M059J (cell line): ENCODE measurements around the gene NYNRIN. TPM values are rescaled to one million over a fixed set of nuclear protein-coding genes. Genes with fewer than 3 reads are reported as not detected.

Experiments
- DNase-seq: peaks from one replicate; pipeline ENCODE4 v3.0.0-alpha.2; 2012; ENCODE audit warnings: low read depth
- total RNA-seq: library from RNA; depleted of rRNA; stranded (reverse); fragments of >200 nt; shearing (Covaris generic); gene quantifications from 2 replicates; pipeline ENCODE4 v1.2.3, GENCODE V29; 2014; rRNA removed

The NYNRIN gene
- total RNA-seq, 1 experiment from 2014 or later: not detected

DNA sequence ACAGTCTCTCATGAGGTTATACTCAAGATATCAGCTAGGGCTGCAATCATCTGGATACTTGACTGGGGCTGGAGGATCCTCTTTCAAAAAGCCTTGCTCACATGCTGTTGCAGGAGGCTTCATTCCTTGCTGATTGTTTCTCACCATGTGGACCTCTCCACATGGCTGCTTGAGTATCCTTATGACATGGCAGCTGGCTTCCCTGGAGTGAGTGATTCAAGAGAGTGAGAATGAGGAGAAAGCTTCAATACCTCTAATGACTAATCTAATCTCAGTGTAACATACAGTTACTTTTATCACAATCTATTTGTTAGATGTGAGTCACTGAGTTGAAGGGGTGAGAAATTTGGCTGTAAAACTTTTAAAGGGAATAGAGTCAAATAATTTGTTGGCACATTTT, 58.2 kb downstream of the NYNRIN start:
- DNase-seq: no peak

DNA sequence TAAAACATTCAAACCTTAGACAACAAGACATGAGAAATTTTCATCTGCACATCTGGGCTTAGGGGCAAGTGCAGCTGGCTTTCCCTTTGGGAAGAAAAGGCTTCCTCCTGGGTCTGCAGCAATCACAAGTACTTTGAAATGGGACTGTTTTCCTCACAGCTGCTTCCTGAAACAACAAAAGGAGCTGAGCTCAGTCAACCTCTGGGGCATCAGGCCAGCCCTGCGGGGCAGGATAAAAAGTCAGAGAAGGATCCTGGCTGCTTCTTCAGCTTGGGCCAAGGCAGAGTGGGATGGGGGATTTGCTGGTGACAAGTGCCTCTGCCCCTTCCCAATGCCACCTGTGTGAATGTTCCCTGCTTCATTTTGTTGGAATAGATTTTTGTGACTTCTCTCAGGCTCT, 59.9 kb downstream of the NYNRIN start:
- DNase-seq: no peak

DNA sequence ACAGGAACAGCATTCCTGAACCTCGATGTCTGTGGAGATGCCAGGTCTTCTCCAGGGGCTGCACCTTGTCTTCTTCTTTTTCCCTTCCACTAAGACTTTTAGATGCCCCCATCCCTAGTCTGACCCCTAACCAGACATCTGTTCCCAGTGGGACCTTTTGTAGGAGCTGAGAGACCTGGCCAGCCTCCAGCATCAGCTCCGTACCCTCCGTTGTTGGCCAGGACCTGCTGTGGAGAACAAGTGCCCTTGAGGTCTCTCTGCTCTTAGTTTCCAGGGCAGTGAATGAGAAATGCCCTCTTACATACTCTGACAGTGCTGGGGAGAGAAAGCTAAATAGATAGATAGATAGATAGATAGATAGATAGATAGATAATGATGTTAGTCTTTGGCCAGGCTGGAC, 60.5 kb downstream of the NYNRIN start:
- DNase-seq: no peak

DNA sequence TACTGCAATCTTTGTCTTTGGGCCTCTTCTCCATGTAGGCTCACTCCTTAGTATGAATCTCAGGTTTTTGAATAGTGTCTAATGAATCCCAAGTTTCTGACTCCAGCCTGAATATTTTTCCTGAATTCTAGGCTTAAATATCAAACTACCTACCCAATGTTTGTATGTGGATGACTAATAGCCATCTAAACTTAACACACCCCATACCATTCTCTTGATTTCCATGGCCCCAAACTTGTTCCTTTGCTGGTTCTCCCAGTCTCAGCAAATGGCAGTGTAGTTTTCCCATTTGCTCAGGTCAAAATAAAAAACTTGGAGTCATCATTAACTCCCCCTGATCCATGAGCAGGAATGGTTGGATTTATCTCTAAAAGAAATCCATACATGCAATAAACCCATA, 62.5 kb downstream of the NYNRIN start:
- no peak for DNase-seq

DNA sequence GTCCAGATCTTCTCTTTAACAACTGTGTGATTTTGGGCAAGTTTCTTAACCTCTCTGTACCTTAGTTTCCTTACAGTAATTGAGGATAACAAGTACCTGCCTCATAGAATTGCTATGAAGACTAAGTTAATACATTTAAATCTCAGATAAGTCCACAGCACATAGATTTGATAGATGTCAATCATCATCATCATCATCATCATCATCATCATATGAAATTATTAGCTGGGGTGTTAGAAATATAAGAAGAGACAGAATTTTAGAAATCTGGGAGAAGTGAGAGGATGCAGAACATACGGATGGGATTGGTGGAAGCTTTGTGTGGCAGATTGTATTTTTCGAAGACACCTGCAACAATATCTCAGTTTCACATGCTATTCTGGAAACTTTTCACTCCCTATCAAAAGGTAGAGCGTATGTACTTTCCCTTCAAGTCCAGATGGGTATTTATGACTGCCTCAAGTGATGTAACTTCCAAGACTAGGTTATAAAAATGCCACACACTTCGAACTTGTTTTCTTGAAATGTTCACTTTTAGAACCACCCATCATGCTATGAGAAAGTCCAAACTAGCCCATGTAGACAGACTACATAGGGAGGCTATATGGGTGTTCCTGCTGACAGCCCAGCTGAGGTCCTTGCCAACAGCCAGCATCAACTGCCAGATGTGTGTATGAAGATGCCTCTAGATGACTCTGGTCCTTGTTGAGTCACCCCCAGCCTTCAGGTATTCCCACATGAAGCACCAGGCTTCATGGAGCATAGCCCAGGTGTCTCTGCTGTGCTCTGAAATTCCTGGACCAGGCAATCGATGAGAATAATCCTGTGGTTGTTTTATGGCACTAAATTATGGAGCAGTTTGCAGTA, 64.4 kb downstream of the NYNRIN start:
- DNase-seq: no peak

DNA sequence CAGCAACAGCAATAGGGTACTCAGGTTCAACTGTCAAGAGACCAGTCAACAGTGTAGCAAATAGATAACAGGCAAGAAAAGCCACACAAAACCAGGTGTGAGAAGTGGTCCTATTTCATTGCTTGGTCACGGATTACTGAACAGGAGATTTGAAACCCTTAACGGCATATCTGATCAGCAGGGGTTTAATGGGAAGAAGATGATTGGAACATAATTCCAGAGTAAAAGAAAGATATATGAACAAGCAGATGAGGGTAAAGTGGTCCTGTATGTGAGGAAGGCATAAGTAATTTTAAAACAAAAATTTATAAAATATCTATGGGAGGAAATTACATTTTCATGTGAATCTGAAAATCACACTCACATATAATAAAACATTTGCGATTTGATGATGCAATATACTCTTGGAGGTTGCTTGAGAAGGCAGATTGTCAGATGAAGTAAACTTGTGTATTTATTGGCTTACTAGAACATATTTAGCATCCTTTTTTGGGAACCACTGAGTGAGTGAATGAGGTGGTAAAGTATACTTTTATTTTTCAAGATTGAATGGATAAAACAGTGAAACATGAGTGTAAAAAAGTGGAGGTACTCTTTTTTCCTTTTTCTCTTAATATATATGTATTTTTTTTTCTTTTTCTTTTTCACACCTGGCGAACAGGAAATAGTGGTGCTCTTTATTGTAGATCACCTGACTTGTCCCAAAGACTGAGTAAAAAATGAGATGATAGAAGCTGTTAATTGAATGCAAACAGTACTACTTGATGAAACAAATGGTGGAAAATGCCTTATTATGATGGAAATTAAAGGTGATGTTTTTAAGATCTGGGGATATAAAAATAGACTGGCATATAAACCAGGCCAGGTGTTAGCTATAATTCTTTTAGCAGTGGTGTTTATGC, 65.3 kb downstream of the NYNRIN start:
- DNase-seq: no peak

DNA sequence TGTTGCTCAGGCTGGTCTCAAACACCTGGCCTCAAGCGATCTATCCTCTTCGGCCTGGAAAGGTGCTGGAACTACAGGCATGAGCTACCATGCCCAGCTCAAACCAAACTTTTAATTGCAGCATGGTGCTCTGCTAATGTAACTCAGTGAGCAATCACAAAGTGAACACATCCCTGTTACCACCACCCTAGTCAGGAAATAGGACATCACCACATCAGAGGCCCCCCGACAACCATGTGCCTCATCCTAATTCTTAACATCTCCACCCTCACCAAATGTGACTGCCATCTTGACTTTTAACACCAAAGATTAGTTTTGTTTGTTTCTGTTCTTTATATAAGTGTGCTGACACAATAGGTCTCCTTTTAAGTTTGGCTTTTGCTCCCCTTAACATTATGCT, 66.6 kb downstream of the NYNRIN start:
- no peak for DNase-seq

DNA sequence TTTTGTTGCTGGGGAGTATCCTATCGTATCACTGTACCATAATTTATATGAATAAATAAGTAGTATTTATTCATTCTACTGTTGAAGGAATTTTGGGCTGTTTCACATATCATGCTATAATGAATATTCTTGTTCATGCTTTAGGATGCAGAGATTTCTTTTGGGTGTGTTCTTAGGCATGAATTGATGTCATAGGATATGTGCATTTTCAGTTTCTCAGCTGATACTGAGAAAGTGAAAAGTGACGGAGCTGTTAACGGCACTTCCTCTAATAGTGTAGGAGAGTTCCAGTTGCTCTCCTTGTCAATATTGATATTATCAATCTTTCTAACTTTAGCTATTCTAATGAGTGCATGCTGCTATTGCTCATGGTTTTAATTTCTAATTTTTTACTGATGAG, 67.0 kb downstream of the NYNRIN start:
- DNase-seq: no peak

Other genes starting within 250 kb of the NYNRIN start
- gene IRF9, start 237.7 kb upstream of the NYNRIN start, total RNA-seq: 153 and 160 TPM in 2 replicates
- 1.3 and 4.8 TPM in 2 replicates for gene REC8, start 226.9 kb upstream of the NYNRIN start, total RNA-seq
- 26.8 and 141 TPM in 2 replicates for gene IPO4, start 210.2 kb upstream of the NYNRIN start, total RNA-seq
- gene TM9SF1, start 203.6 kb upstream of the NYNRIN start, total RNA-seq: 132 and 141 TPM in 2 replicates
- not detected in 2 replicates for gene TSSK4, start 193.3 kb upstream of the NYNRIN start, total RNA-seq
- 36.5 and 44.8 TPM in 2 replicates for gene CHMP4A, start 185.5 kb upstream of the NYNRIN start, total RNA-seq
- gene MDP1, start 182.9 kb upstream of the NYNRIN start, total RNA-seq: 16.9 and 23.4 TPM in 2 replicates
- 335 and 388 TPM in 2 replicates for gene NEDD8, start 166.6 kb upstream of the NYNRIN start, total RNA-seq
- 85.6 and 114 TPM in 2 replicates for gene GMPR2, start 166.1 kb upstream of the NYNRIN start, total RNA-seq
- 45.9 and 58.1 TPM in 2 replicates for gene TINF2, start 156.4 kb upstream of the NYNRIN start, total RNA-seq
- 0.05 and 0.12 TPM in 2 replicates for gene TGM1, start 135.8 kb upstream of the NYNRIN start, total RNA-seq
- 15.4 and 17.7 TPM in 2 replicates for gene RABGGTA, start 127.4 kb upstream of the NYNRIN start, total RNA-seq
- 15.4 and 20.9 TPM in 2 replicates for gene DHRS1, start 99.2 kb upstream of the NYNRIN start, total RNA-seq
- 8.9 and 14.0 TPM in 2 replicates for gene NOP9, start 99.2 kb upstream of the NYNRIN start, total RNA-seq
- not detected in 2 replicates for gene CIDEB, start 91.0 kb upstream of the NYNRIN start, total RNA-seq
- 0.64 and 1.2 TPM in 2 replicates for gene LTB4R2, start 88.9 kb upstream of the NYNRIN start, total RNA-seq
- gene LTB4R, start 87.5 kb upstream of the NYNRIN start, total RNA-seq: 0.98 and 1.9 TPM in 2 replicates
- not detected in 2 replicates for gene ADCY4, start 63.9 kb upstream of the NYNRIN start, total RNA-seq
- not detected in 2 replicates for gene RIPK3, start 59.0 kb upstream of the NYNRIN start, total RNA-seq
- gene NFATC4, start 30.8 kb upstream of the NYNRIN start, total RNA-seq: 0.37 and 0.44 TPM in 2 replicates
- gene CBLN3, start 30.7 kb downstream of the NYNRIN start, total RNA-seq: 0.15 and 1.2 TPM in 2 replicates
- gene KHNYN, start 31.0 kb downstream of the NYNRIN start, total RNA-seq: 12.9 and 18.4 TPM in 2 replicates
- gene SDR39U1, start 43.8 kb downstream of the NYNRIN start, total RNA-seq: 12.4 and 13.2 TPM in 2 replicates
- not detected in 2 replicates for gene CMA1, start 109.3 kb downstream of the NYNRIN start, total RNA-seq
- not detected in 2 replicates for gene CTSG, start 177.2 kb downstream of the NYNRIN start, total RNA-seq
- gene GZMH, start 210.7 kb downstream of the NYNRIN start, total RNA-seq: not detected in 2 replicates
- gene GZMB, start 235.2 kb downstream of the NYNRIN start, total RNA-seq: not detected in 2 replicates